T-helper 22 cell (primary cell): Measurements from ENCODE around the gene RPTOR.
"Not testable (repeated sequence)": the region's sequence is repeated elsewhere in the genome, so short reads cannot be mapped to it uniquely, and the experiment has no call there.

Experiments used
- DNase-seq: peaks from one replicate; pipeline ENCODE4 v3.0.0-alpha.2; 2020; ENCODE audit warnings: low read depth

RPTOR gene

DNA sequence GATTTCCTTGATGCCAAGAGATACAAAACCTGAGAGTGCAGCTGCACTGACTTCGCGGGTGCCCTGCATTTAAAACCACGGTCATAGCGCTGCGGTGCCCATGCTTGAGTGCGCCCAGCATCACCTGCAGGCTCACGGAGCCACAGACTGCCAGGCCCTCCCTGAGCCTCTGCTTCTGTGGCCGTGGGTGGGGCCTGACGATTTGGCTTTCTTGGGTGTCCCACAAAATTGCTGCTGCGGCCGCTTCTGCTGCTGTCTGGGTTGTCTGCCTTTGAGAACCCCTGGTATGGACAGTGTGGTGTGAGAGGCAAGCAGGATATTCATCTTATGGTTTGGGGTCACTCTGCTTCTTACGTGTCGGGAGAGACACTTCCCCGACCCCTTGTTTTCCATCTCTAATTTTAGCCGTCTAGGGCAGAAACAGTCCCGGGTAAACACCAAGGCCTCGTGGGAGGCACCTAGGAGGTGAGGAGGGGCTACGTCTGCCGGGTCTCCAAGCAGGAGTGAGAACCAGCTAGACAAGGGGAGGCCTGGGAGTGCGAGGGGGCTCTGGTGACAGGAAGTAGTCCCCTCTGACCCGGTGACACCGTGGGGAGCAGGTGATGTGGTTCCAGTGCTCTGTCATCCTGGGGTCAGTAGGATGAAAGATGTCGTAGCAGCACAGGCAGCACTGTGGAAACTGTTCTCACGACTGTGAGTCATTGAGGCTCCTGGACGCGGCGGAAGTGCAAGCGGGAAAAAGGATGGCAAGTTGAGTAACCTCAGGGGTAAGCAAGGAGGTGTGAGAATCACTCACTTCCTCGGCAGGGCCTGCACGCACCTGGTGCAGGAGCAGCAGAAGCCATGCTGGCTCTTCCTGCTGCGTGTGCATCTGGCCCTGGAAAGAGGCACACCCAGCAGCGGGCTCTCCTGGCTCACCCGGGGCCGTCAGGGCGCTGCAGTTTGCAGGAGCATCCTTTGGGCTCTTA is 176.3 kb downstream of the RPTOR start:
- DNase-seq: peak; percentile 54

DNA sequence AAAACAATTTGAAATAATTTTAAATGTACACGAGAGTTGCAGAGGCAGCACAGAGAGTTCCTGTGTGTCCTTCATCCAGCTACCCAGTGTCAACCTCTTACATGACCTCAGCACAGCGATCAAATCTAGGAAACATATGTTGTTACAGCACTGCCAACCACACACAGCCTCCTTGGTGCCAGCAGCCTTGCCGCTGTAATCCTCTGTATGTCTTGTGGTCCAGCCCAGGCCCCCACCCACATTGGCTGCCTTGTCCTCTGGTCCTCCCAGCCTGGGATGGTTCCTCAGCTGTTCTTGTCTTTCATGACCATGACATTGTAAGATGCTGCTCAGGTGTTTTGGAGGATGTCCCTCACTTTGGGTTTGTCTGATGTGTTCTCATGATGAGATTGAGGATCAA is 178.0 kb downstream of the RPTOR start:
- DNase-seq: no peak

DNA sequence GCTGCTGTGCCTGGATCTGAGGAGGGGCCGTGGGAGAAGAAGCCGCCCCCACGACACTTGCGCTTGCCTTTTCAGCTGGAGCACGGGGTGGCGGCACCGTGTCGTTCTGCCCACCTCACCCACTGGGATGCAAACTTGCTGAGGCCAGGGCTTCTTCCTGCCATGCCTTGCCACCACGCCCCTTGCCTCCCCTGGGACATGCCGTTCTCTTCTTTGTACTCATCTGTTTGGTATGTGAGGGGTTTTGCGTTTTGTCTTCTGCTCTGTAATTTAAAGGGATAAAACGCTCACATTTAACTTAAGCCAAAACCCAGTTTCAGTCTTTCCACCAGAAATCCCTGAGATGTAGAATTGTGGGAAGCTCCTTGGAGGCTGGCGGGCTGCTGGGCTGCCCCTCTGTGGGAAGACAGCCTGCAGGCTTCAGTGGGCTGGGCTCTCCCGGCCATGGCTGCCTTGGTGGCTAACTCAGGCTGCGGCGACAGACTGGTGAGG is 180.2 kb downstream of the RPTOR start:
- no peak for DNase-seq

DNA sequence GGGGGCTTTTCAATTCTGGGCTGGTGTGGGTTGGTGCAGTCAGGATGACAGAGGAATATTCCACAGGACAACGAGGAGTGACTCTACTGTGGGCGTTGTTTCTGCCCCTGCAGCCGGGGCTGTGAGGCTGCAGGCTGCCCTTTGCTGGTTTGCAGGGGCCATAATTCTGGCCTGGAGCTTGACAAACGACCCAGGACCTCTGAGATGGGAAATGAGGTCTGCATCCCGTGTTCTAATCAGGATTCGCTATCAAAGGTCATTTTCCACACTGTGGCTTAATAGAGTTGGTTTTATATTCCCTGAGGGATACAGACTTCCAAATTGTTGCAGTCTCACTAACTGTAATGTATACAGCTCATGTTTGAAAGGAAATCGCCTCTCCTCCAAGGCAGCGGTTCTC is 180.9 kb downstream of the RPTOR start:
- DNase-seq: no peak

DNA sequence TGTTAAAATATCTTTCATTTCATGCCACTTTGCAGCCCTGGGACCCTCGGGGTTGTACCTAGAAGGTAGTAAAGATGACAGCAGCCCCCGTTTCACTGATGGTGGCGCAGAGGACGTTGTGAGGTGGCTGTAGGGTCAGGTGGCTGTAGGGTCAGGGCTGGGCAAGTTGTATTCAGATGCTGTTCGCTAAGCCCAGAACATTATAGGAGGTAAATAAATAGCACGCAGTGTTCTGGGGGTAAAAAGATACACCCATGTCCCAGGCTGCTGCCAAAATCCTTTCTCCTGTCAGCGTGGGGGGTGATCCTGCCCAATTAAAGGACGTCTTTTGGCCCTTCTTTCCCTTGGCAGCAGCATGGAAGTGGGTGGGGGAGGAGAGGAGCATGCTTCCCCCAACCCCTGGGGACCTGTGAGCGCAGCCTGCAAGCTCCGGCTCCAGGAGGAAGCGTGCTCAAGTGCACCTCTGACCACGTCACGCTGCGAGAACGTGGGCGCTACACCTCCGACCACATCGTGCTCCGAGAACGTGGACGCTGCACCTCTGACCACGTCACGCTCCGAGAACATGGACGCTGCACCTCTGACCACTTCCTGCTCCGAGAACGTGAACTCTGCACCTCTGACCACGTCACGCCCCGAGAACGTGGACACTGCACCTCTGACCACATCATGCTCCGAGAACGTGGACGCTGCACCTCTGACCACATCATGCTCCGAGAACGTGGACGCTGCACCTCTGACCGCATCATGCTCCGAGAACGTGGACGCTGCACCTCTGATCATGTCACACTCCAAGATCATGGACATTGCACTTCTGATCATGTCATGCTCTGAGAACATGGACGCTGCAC is 182.1 kb downstream of the RPTOR start:
- DNase-seq: no peak

DNA sequence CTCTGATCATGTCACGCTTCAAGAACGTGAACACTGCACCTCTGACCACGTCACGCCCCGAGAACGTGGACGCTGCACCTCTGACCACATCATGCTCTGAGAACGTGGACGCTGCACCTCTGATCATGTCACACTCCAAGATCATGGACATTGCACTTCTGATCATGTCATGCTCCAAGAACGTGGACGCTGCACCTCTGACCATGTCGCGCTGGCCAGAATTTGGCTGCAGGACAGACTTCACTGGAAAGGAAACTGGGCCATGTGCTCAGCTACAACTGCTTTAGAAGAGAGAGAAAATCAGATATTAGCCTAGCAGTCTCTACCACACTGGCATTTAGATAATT is 182.7 kb downstream of the RPTOR start:
- no peak for DNase-seq

DNA sequence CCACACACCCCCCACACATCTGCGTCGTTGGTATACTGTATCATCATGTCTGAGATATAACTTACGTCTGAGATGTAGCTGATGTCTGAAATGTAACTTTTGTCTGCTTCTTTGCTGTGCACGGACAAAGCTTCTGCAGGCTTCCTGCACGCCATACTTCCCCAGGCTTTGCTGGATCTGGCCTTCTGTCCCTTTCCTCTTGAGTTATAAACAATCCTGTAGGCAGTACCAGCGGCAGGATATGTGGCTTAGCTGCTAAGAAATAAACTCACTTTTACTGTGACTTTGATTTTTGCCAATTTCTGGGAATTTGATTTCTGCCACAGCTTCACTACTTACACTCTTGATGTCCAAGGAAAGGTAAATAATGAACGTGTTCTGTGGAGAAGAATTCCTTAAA is 184.4 kb downstream of the RPTOR start:
- no peak for DNase-seq

DNA sequence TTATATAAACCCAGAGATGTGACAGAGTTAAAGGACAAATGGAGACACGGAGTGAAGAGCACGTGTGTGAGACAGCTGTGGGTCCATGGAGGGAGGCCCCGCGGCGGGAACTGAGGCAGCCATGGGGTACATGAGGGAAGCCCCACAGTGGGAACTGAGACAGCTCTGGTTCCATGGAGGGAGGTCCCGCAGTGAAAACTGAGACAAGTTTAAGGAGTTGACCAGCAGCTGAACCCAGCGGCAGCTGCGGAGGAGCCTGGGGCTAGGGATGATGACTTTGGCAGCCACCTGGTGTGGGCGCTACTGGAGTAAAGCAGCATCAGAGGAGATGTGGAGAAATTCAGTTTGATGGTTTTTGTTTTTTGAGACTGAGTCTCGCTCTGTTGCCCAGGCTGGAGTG is 185.1 kb downstream of the RPTOR start:
- no peak for DNase-seq

DNA sequence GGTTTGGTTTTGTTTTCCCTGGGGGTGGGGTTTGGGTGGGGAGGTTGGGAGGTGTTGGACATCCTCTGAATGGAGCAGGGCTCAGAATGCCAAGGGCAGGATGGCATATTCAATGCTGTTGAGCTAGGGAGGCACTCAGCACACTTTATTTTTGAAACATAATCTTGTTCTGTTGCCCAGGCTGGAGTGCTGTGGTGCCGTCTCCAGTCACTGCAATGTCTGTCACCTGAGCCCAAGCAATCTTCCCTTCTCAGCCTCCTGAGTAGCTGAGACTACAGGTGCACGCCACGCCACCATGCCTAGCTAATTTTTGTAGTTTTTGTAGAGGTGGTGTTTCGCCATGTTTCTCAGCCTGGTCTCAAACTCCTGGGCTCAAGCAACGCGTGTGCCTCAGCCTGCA is 186.1 kb downstream of the RPTOR start:
- DNase-seq: no peak

DNA sequence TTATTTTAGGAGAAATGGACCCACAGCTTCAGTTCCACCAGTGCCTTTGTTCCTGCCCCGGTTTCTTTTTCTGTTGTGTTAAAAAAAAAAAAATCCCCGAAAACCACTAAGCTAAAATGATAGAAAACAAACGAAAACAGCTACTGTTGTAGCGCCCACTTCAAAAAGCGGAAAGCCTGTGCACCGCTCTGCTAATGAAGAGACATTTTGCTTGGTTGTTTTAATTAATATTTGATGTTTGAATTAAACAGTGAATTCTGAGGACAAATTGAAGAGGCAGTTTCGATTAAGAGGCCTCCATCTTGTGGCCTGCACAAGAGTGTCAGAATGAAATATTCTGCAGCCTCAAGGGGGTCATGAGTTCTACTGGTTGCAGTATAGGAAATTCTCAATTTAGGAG is 186.7 kb downstream of the RPTOR start:
- DNase-seq: no peak

DNA sequence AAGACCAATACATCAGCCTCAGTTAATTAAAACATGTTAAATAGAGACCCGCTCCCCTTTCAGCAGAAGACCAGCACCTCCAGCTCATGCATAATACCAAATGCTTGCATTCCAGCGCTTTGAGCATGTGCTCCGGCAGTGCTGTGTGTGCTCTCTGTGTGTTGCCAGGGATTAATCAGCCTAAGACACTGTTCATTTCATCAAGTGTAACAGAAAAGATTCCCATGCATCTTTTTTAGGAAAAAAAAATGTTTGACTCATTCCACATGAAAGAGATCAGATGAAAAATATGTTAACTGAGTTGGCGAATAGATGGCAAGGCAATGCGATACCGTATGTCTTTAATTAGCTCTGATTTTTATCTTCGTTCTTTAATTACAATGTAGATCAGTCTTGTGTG is 187.6 kb downstream of the RPTOR start:
- DNase-seq: no peak

DNA sequence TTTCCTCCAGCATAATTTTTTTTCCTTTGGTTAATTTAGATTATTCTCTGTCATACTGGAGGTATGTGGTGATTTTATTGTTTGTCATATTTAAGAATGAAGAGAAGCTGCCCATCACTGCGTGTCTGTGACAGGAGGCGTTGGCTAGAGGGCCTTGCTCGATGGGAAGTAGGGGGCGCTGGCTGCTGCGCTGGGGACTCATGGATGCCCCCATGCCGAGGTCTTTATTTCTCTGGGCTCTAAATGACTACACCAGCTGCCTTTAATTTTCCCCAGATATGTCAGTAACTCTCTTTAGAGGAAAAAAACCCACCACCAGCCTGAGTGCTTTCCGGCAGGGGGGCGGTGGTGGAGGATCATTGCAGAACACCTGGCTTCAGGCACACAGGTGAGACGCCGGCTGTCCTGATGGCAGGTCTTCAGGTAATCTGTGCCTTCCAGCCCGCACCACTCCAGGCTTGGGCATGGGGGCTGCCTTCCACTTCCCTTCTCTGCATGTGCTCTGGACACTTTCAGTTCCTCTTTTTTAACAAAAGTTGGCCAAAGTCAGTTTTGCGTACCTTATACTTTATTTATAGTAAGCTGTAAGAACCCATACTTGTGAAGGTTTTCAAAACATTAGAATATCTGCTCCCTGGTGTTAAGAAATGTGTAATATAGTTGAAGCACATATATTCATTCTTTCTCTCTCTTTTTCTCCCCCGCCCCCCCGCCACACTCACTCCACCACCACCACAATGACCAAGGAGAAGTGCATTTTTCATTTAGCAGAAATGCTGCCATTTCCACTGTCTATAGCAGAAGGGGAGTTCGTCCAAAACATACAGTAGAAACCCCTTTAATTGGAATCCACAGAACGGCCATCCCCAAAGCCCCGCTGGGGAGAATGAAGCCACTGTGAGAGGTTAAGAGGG is 192.7 kb downstream of the RPTOR start:
- no peak for DNase-seq

DNA sequence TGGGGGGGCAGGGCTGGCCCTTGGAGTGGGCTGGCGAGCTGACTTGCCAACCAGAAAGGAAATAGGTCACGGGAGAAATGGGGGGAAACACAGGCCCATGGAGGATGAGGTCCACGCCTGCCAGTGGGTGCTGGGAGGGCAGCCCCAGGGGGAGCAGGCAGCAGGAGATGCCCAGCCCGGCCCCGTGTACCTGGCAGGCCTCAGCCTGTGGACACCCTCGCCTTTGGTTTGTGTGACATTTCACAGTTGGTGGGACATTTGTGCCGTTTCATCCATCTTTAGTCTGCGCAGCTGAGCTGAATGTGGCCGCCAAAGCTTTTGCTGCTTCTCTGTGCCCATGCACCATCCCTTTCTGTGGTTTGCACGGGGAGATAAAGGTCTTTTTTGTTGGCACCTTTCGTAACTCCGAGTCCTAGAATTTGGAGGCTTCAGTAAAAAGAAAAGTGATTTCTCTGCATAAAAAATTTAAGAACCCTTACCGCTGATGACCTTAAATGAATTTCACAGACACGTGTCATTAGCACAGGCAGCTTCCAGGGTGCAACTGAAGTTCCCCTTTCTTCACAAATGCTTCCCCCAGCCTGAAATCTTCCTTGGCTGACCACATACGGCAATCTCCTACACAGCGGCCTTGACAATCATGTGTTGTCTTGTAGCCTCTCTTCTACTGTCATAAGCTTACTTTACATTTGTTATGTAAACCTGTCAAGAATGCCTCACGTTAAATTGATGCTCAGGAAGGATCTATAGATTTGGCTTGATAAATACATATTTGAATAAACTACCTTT is 193.6 kb downstream of the RPTOR start:
- DNase-seq: no peak

DNA sequence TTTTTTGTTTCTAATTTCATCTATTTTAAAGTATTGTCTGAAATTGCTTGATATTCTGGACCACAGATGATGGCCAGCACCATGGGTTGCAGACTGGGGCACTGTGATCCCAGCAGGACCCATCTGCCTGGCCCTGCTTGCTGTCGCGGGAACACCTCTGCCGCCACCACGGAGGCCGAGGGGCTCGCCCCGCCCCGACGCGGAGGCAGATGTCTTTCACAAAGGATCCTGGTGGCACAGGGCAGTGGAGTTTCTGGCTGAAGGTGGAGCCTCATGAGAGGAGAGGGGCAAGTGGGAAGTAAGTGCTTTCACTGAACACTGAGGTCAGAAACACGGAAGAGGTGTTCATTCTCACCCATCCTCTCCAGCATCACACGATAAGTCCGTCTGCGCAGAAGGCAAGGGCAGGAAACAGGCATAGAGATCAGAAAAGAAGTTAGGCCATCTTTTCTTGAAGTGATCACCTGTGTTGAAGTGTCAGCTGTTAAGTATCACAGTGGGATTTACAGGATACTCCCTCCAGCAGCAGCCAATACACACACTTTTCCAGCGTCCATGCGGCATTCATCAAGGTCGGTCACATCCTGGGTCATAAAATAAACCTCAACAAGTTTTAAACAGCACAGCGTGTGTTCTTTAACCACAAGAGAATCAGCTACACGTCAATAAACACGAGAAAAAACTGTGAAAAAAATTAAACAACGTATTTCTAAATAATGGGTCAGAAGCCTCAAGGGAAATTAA is 194.5 kb downstream of the RPTOR start:
- DNase-seq: no peak

DNA sequence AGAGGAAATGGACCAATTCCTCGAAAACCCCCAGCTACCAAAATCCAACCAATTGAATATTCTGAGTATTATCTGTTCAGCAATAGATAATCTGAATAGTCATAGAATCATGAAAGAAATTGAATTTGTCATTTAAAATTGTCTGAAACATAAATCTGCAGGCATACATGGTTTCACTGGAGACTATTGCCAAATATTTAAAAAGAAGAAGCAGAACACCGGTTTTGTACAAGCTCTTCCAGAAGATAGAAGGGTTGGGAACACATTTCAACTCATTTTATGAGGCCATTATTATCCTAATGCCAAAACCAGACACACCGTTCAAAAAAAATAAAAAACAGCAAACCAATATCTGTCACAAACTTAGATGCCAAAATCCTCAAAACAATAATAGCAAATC is 195.5 kb downstream of the RPTOR start:
- no peak for DNase-seq

DNA sequence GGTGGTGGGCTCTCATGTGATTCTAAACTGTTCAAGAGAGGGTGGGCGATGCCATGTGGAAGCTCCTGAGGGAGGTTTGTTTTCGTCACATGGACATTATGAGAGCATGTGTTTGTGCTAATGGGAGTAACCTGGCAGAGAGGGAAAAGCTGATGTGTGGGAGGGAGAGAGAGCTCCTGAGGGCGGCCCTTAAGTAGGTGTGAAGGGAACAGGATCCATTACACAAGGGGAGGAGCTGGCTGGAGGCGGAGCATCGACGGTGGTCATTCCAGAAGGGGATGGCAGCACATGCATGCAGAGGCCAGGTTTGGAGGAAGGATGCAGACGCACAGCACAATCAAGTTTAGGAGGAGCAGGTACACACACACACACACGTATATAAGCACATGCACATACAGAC is 197.5 kb downstream of the RPTOR start:
- no peak for DNase-seq

DNA sequence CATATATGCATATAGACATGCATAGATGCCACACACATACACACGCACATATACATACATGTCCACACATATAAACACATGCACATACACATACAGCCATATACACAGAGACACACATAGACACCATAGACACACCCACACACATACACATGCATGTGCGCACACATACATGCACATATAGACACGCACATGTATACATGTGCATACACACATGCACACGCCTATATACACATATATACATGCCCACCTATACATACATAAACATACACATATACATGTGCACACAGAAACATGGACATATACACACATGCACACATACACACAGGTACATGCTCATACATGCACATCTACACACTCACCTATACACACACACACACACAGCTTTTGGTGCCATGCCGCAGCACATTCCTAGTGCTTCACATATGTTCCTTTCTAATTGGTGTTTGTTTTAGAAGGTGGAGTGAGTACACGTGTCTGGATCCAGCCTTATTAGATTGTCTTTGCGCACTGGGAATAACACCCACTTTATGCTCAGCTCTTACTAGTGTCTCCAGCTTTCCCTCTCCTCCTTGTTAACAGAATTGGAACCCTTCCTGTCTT is 198.0 kb downstream of the RPTOR start:
- no peak for DNase-seq

DNA sequence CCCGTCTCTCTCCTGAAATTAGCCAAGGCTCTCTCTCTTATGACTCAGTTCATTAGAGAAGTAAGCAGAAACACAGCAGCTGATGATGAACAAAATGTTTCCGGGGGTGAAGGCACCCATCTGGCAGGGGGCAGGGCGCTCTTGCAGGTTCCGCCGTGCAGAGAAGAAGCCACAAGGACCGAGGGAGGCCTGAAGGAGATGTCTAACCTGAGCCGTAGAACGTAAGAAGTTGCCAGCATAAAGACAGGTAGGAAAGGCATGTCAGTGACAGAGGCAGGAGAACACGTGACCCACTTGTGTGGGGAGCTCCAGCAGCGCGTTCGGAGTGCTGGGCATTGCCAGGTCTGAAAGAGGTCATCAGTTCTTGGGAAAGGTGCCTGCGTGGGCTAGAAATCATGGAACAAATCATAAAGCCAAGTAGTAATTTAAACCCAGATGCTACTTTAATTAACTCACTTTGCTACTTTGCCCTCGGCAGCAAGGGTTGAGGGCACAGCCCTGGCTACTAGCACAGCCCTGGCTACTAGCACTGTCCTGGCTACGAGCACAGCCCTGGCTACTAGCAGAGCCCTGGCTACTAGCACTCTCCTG is 198.6 kb downstream of the RPTOR start:
- no peak for DNase-seq

DNA sequence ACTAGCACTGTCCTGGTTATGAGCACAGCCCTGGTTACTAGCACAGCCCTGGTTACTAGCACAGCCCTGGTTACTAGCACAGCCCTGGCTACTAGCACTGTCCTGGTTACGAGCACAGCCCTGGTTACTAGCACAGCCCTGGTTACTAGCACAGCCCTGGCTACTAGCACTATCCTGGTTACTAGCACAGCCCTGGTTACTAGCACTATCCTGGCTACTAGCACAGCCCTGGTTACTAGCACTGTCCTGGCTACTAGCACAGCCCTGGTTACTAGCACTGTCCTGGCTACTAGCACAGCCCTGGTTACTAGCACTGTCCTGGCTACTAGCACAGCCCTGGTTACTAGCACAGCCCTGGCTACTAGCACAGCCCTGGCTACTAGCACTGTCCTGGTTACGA is 199.3 kb downstream of the RPTOR start:
- not testable (repeated sequence) for DNase-seq

DNA sequence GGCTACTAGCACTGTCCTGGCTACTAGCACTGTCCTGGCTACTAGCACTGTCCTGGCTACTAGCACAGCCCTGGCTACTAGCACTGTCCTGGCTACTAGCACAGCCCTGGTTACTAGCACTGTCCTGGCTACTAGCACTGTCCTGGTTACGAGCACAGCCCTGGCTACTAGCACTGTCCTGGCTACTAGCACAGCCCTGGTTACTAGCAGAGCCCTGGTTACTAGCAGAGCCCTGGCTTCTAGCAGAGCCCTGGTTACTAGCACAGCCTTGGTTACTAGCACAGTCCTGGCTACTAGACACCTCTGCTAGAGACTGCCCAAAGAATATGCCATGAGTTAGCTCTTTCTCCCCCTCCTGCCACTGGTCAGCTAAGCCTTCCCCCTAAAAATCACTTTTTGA is 200.1 kb downstream of the RPTOR start:
- DNase-seq: not testable (repeated sequence)
